ENCODE measurements around the gene EMC8. TPM values are rescaled to one million over a fixed set of nuclear protein-coding genes. Genes with fewer than 3 reads are reported as not detected.

Gene EMC8
- total and polyA plus RNA-seq, 2 of the 8 experiments (the other 6 are each of a cell fraction or from before 2014, with no cell fraction given) = 52.2 to 69.7 TPM

DNA sequence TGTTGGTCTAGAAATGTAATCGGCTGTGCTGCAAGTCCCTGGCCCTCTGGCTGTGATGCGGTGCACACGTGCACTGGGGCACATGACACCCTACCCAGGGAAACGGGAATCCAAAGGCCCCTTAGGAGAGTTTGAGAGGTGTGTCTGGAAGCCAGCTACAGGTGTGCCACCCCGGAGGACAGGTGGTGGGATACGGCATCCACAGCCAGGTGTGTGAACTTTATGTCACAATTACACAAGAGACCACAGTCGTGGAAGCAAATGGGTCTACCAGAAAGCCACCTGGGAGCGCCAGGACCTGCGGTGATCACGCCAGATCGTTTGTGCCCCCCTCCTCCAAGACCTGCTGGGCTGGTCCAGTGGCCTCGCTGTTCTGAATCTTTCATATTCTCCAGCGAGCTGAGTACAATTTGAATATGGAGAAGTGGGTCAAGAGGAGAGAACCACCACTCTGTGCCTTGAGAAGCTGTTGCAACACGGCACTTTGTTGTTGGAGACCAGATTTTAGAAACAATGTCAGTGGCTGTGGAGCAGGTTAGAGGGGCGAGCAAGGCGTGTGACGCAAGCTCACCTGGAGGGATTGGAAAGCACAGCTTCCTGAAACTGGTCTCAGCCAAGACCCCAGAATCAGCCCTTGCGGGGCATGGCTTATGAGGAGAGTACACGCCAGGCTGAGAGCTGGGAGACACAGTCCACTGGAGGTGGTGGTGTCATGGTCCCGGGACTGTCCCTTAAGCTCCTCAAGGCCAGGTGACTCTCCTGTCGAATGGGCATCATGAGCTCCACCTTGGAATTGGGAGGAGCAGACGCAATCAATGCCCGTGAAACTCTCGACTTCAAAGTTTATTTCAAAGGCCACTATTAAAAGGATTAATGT, 37.6 kb upstream of the EMC8 start (continued):
- TF ChIP-seq, protein P1, sequence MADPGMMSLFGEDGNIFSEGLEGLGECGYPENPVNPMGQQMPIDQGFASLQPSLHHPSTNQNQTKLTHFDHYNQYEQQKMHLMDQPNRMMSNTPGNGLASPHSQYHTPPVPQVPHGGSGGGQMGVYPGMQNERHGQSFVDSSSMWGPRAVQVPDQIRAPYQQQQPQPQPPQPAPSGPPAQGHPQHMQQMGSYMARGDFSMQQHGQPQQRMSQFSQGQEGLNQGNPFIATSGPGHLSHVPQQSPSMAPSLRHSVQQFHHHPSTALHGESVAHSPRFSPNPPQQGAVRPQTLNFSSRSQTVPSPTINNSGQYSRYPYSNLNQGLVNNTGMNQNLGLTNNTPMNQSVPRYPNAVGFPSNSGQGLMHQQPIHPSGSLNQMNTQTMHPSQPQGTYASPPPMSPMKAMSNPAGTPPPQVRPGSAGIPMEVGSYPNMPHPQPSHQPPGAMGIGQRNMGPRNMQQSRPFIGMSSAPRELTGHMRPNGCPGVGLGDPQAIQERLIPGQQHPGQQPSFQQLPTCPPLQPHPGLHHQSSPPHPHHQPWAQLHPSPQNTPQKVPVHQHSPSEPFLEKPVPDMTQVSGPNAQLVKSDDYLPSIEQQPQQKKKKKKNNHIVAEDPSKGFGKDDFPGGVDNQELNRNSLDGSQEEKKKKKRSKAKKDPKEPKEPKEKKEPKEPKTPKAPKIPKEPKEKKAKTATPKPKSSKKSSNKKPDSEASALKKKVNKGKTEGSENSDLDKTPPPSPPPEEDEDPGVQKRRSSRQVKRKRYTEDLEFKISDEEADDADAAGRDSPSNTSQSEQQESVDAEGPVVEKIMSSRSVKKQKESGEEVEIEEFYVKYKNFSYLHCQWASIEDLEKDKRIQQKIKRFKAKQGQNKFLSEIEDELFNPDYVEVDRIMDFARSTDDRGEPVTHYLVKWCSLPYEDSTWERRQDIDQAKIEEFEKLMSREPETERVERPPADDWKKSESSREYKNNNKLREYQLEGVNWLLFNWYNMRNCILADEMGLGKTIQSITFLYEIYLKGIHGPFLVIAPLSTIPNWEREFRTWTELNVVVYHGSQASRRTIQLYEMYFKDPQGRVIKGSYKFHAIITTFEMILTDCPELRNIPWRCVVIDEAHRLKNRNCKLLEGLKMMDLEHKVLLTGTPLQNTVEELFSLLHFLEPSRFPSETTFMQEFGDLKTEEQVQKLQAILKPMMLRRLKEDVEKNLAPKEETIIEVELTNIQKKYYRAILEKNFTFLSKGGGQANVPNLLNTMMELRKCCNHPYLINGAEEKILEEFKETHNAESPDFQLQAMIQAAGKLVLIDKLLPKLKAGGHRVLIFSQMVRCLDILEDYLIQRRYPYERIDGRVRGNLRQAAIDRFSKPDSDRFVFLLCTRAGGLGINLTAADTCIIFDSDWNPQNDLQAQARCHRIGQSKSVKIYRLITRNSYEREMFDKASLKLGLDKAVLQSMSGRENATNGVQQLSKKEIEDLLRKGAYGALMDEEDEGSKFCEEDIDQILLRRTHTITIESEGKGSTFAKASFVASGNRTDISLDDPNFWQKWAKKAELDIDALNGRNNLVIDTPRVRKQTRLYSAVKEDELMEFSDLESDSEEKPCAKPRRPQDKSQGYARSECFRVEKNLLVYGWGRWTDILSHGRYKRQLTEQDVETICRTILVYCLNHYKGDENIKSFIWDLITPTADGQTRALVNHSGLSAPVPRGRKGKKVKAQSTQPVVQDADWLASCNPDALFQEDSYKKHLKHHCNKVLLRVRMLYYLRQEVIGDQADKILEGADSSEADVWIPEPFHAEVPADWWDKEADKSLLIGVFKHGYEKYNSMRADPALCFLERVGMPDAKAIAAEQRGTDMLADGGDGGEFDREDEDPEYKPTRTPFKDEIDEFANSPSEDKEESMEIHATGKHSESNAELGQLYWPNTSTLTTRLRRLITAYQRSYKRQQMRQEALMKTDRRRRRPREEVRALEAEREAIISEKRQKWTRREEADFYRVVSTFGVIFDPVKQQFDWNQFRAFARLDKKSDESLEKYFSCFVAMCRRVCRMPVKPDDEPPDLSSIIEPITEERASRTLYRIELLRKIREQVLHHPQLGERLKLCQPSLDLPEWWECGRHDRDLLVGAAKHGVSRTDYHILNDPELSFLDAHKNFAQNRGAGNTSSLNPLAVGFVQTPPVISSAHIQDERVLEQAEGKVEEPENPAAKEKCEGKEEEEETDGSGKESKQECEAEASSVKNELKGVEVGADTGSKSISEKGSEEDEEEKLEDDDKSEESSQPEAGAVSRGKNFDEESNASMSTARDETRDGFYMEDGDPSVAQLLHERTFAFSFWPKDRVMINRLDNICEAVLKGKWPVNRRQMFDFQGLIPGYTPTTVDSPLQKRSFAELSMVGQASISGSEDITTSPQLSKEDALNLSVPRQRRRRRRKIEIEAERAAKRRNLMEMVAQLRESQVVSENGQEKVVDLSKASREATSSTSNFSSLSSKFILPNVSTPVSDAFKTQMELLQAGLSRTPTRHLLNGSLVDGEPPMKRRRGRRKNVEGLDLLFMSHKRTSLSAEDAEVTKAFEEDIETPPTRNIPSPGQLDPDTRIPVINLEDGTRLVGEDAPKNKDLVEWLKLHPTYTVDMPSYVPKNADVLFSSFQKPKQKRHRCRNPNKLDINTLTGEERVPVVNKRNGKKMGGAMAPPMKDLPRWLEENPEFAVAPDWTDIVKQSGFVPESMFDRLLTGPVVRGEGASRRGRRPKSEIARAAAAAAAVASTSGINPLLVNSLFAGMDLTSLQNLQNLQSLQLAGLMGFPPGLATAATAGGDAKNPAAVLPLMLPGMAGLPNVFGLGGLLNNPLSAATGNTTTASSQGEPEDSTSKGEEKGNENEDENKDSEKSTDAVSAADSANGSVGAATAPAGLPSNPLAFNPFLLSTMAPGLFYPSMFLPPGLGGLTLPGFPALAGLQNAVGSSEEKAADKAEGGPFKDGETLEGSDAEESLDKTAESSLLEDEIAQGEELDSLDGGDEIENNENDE (IDR thresholded peaks at IDR 0.05; ENCODE audit: insufficient replicate concordance, low read length) = no peak
- TF ChIP-seq TEAD4 (IDR thresholded peaks at IDR 0.05; ENCODE audit: low read depth, low read length) (no peak), CBX5 (IDR thresholded peaks at IDR 0.05; ENCODE audit: low read depth, low read length) (no peak), CBX8 (IDR thresholded peaks at IDR 0.05; ENCODE audit: borderline replicate concordance, low read depth, low read length) (no peak), JUND (IDR thresholded peaks at IDR 0.05; ENCODE audit: low read length) (no peak)

Data from H1 (cell line).